Brain microvascular endothelial cell (primary cell): ENCODE measurements around the gene MAN1A1.

Experiments used
- DNase-seq: peaks from one replicate; pipeline ENCODE4 v3.0.0-alpha.2; 2020
- H3K27ac ChIP-seq: fragments of 250-450 bp; sonication (Bioruptor Pico); 2 replicates; pipeline ENCODE4 v1.5.1; 2020; ENCODE audit warnings: mild to moderate bottlenecking, moderate library complexity
- H3K27me3 ChIP-seq: fragments of 250-450 bp; sonication (Bioruptor Pico); replicated peaks from 2 replicates; pipeline ENCODE4 v1.5.1; 2020; ENCODE audit warnings: mild to moderate bottlenecking
- H3K36me3 ChIP-seq: fragments of 250-450 bp; sonication (Bioruptor Pico); replicated peaks from 2 replicates; pipeline ENCODE4 v1.5.1; 2020; ENCODE audit warnings: mild to moderate bottlenecking
- H3K4me3 ChIP-seq: 2 replicates; pipeline ENCODE4 v1.5.1; 2011; ENCODE audit warnings: low read depth, mild to moderate bottlenecking, control low read depth, low read length, moderate library complexity
- in situ Hi-C: cut with HindIII; loops from 2 replicates; pipeline ENCODE4 v1.10.0; 2017; ENCODE audit warnings: low sequenced_read_pairs, low pct_ligation_motif_present
- TF ChIP-seq, protein P1 (sequence below): IDR thresholded peaks from 2 replicates; pipeline ENCODE4 v1.5.1; 2011; ENCODE audit warnings: low read depth, mild to moderate bottlenecking, moderate library complexity, low read length, control low read depth, inconsistent platforms; ENCODE audit errors: missing control alignments

MAN1A1 gene

DNA sequence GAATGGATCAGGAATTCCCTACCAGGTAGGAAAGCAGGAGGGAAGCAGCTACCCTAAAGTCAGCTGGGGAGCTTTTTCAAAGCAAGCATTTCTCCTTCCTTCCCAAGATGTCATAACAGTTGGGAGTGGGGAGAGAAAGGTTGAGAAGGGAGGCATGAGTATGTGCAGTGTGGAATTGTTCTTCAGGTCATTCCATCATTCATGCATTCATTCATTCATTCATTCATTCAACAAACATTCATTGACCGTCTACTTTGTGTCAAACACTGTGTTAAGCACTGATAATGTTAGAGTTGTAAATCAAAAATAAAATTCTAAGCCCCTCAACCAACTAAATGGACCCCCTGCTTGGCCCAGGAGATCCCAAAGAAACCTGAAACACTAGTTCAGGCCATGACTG, 221.9 kb downstream of the MAN1A1 start:
- Histone ChIP-seq H3K36me3 (no peaks in the 10 kb centered on the region), H3K4me3 (no peak overlapping the region), H3K27me3 (no peaks in the 10 kb centered on the region), H3K27ac (no peak overlapping the region)
- in situ Hi-C loops: no loop called here
- TF ChIP-seq, protein P1, sequence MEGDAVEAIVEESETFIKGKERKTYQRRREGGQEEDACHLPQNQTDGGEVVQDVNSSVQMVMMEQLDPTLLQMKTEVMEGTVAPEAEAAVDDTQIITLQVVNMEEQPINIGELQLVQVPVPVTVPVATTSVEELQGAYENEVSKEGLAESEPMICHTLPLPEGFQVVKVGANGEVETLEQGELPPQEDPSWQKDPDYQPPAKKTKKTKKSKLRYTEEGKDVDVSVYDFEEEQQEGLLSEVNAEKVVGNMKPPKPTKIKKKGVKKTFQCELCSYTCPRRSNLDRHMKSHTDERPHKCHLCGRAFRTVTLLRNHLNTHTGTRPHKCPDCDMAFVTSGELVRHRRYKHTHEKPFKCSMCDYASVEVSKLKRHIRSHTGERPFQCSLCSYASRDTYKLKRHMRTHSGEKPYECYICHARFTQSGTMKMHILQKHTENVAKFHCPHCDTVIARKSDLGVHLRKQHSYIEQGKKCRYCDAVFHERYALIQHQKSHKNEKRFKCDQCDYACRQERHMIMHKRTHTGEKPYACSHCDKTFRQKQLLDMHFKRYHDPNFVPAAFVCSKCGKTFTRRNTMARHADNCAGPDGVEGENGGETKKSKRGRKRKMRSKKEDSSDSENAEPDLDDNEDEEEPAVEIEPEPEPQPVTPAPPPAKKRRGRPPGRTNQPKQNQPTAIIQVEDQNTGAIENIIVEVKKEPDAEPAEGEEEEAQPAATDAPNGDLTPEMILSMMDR: no peak
- DNase-seq: no peak
